Stimulated activated CD4-positive, alpha-beta T cell treated with anti-CD3 and anti-CD28 coated beads, Interleukin-4, amount 100 ng/mL, for 48 hours (primary cell): ENCODE measurements around the gene RAET1G.
A peak's percentile ranks its signal among the peaks of the same experiment; 100 is the strongest.
"Not testable (repeated sequence)": the region's sequence is repeated elsewhere in the genome, so short reads cannot be mapped to it uniquely, and the experiment has no call there.

Experiments
- DNase-seq, 2 donors: peaks; one replicate each; pipeline ENCODE4 v3.0.0-alpha.2; 2020; ENCODE audit warnings: low read depth in 2 of 2

RAET1G gene

GRCh38 chr6:149934249-149935156 is 11.6 kb upstream of the RAET1G start:
- DNase-seq: peak; percentile 42 to 49

- no peak for DNase-seq
These were observed 10.5 kb upstream of the RAET1G start for GRCh38 chr6:149933461-149933860.

GRCh38 chr6:149933036-149933435 is 10.1 kb upstream of the RAET1G start:
- DNase-seq: no peak

DNA sequence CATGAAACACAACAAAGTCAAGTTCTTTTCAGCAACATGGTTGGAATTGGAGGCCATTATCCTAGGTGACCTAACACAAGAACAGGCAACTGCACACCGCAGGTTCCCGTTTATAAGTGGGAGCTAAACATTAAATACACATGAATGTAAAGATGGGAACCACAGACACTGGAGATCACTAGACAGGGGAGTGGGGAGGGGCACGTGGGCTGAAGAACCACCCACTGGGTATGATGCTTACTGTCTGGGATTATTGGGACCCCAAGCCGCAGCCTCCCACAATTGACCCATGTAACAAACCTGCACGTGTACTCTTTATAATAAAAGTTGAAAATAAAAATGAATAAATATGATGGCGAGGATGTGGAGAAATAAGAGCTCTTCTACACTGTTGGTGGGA is 8.6 kb upstream of the RAET1G start:
- DNase-seq: no peak

GRCh38 chr6:149929422-149929821 is 6.5 kb upstream of the RAET1G start:
- DNase-seq: no peak

- DNase-seq: not testable (repeated sequence)
These were observed 4.1 kb upstream of the RAET1G start for GRCh38 chr6:149927025-149927424.

GRCh38 chr6:149925974-149926777 is 3.3 kb upstream of the RAET1G start:
- DNase-seq: peak; percentile 80 to 83

- DNase-seq: no peak
These were observed 2.5 kb upstream of the RAET1G start for GRCh38 chr6:149925253-149925973.

GRCh38 chr6:149924933-149925252 is 2.0 kb upstream of the RAET1G start:
- DNase-seq: no peak

GRCh38 chr6:149924206-149924932 is 1.4 kb upstream of the RAET1G start:
- DNase-seq: no peak

DNA sequence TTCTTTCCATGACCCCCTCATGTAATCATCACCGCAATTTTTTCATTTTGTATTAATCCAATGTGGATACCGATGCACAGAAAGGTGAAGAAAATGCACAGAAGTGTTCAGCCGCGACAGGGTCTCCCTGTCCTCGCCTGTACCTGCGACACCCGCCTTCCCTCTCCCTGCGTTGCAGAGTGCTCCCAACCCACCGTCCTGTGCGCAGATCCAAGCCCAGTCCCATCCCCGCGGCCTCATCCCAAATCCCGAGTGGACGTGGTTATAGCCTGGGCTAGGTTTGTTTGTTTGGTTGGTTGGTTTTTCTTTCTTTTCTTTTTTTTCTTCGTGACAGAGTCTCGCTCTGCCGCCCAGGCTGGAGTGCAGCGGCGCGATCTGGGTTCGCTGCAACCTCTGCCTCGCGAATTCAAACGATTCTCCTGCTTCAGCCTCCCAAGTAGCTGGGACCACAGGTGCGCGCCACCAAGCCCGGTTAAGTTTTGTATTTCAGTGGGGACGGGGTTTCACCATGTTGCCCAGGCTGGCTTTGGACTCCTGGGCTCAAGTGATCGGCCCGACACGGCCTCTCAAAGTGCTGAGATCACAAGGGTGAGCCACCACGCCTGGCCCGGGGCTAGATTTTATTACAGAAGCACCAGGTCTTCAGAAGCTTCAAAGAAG is 536 bp upstream of the RAET1G start:
- DNase-seq: no peak

DNA sequence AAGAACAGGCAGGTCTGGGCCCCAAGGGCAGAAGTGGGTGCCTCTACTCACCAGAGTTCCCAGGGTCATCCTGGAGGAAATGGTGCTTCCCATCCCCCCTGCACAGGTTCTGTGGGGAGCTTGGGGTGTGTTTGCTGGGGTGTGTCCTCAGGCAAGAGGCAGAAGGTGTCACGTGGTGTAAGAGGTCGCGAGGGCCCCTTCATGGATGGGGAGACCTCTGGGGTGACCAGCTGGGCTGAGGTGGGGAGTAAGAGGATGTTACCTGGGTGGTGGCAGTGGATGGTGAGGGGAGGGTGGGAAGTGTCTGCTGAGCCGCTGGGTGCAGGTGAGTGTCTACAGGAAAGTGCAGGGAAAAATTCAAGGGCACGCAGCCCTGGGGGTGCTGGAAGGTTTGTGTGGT is 830 bp downstream of the RAET1G start:
- not testable (repeated sequence) for DNase-seq

GRCh38 chr6:149921361-149921760 is 1.6 kb downstream of the RAET1G start:
- DNase-seq: no peak

- DNase-seq: no peak
These were observed 3.1 kb downstream of the RAET1G start for GRCh38 chr6:149919834-149920225.

- not testable (repeated sequence) for DNase-seq
These were observed 3.6 kb downstream of the RAET1G start for GRCh38 chr6:149919126-149919833.

DNA sequence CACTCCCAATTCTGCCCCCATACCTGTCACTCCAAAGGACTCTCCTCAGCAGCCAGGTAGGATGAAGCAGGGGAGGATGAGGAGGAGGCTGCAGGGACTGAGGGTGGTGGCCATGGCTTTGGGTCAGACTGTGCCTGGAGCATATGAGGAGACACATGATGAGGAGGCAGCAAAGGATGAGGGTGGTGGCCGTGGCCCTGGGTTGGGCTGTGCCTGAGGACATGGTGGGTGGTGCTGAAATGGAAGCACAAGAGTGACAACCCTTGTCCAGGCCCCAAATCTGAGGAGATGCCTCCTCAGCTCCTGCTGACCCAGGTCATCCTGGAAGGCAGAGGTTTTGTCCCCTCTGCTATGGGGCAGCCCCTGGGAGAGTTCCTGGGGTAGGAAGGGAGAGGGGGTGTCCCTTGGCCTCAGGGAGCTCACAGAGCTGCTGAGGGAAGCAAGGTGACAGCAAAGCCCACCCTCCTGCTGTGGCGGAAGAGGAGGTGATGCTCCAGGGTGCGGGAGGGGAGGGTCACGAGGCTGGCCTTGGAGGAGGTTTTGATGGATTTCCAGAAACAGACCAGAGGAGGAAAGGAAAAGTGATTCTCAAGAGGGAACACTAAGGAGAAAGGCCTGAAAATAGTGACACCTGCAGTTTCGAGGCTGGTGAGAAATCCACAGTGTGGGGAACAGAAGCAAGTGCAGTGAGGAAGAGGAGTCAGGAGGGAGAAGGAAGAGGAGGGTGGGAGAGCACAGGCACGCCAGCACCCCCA is 4.6 kb downstream of the RAET1G start:
- no peak for DNase-seq

- no peak for DNase-seq
These were observed 5.2 kb downstream of the RAET1G start for GRCh38 chr6:149917679-149918078.

DNA sequence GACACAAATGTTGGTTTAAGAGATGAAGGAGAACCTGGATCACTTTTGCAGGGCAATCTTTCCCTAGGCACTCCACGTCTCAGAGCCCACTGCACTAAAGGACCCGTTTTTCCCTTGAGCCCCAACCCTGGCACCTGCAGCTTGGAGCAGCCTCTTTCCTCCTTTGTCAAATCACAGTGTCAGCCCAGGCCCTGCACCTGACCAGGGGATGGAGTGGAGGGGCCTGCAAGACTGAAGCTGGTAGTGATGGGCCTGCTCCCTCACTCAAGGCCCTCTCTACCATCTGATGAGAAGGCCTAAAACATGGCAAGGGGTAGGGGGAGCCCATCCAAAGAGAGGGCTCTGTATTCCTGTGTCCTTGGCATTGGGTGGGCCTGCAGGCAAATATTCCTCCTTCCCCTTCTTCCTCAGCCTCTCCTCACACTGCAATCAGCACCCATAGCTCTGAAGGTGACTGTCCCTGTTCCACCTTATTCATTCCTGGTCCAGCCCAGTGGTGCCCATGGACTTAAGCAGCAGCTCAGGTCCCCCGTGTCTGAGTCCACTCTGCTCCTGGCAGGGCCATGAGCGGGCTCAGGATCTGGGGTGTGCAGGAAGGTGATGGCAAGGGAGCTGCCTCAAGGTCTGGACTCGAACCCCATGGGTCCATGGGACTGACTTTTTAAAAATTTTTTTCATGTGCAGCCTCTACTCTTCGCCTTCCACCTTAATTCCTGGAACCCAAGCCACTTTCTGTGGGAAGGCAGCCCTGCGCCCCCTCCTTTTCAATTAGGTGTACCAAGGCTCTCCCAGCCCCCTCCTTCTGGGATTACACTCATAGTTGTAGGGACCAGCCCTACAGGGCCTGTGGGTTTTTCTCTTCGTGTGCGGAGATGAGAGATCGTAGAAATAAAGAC is 6.7 kb downstream of the RAET1G start:
- DNase-seq: no peak
